Inflammatory macrophage treated with lipopolysaccharide for 1 hour (primary cell): ENCODE results near the gene AKIRIN2.
A peak's percentile ranks its signal among the peaks of the same experiment; 100 is the strongest.

Source experiments
- DNase-seq, 2 donors: peaks; one replicate each; pipeline ENCODE4 v3.0.0-alpha.2; 2020 to 2022

AKIRIN2 gene

DNA sequence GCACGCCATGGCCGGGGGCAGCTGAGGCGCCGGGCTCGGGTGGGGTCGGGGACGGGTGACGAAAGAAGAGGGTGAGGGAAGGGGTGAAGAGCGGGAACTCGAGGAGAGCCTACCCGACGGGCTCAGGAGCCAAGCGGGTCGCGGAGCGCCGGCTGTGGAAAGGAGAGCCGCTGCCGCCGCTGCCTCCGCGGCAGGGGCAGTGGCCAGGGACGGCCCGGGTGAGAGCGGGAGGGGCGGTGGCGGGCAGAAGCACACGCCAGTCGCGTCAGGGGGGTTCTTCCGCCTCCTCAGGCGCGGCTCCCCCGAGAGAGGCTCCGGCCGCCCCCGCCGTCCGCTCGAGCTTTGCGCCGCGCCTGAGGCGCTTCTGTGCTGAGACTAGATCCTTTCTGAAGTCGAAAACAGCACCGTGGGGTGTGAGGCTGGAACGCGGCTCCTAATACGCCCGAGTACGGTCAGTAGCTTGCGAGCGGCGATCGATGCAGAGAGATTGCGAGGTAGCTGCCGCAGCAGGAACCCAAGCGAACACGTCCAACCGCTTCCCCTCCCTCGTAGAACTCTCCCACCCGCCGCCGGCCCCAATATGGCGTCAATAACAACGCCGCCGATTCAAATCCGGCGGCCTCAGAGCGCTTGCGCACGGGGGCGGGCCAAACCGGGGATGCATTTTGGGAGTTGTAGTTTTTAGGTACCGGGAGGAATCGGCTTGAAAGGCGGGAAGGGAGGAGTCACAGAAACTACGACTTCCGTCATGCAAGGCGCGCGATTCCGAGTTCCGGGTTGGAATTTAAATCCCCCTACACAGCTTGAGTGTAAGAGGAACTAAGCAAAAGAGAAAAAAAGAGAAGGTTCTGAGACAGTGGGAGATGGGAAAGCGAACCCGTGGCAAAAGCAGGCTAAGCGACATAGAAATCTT lies at the start of gene AKIRIN2:
TSS of gene AKIRIN2 (minus strand) at position 558 of the 913 bp plus-strand sequence. CDS start at position 9, 549 bp downstream.
- peak; percentile 99 to 100 for DNase-seq

DNA sequence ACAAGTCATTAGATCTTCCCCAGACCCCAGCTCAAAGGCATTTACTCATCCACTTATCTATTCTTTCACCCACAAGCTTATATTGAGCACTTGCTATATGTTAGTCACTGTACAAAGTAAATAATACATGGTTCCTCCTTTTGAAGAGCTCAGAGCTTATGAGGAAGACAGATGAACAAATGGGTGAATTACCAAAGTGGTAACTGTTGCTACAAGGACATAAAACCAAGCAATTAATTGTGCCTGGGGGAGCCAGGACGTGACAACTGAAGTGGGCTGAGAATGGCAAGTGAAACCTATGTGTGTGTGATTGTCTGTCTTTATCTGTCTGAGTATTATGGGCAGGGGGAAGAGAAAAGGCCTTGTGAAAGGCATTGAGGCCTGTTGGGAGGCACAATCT lies 45.6 kb upstream of the AKIRIN2 start:
- DNase-seq, result peak; percentile 77 to 87

DNA sequence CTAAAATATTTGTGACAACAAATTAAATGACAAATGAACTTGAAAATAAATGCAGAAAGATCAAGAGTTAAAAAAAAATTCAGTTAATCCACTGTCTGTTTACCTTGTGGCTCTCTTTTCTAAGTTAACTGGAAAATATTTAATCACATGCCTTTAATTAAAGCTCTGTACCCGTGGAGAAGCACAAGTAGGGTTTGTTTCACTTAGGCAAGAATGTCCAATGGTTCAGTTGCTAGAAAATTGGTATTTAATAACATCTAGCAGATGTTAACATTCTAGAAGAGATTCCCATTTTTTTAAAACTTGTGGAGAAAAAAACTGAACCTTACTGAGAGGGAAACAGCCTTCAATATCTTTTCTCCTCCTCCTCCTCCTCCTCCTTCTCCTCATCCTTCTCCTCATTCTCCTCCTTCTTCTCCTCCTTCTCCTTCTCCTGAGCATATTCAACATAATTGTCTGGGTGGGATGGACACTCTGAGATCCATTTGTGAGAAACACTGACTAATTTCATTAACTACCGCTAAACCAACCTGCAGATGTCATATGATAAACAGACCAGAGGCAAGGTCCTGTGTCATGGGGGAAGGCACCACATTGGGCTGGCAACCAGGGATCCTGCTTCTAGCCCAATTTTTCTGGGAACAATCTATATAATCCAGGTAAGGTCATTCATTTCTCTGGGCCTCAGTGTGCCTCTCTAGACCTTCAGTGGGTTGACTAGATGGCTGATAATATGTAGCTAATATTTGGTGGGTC lies 44.1 kb upstream of the AKIRIN2 start:
- no peak for DNase-seq

DNA sequence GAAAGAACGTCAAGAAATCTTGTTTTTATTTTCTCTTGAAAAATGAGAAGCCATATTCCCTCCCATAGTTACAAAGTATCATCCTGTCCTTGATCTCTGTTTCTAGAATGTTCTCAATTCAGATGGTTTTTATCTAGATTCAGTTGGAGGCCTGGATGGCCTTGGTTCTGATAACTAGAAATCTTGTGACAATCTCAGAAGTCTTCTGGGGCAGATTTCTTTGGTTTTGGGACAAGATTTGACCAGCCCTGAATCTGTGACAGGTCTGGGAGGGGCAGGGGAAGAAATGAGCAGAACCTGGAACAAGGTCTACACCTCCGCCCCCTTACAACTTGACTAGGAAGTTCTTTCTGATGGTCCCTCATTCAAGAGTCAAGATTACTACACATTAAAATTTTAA lies 41.4 kb upstream of the AKIRIN2 start:
- no peak for DNase-seq

GRCh38 chr6:87742106-87742505 lies 40.1 kb upstream of the AKIRIN2 start:
- peak; percentile 59 to 94 for DNase-seq

DNA sequence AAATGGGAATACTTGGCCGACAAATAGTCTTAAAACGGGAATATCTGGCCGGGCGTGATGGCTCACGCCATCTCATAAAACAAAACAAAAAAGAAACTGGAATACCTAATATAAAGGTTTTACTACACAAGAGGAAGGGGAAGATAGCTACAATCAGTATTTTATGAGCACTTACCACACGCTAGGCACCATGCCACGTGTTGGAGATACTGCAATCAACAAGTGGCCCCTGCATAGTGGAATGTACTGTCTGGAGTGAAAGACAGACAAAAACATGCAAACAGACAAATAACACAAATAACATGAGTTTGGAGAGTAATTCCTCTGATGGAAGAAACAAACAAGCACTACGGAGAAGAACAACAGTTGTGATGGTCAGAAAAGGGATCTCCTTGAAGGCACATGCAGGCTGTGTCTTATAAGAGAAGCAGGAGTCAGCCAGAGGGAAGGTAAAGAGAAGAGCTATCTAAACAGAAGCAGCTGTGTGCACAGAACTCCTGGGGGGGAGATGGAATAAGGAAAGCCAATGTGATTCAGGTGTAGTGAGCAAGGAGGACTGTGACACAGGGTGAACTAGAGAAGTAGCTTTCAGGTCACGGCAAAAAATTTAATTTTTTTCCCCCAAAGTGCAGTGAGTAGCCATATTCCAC lies 39.1 kb upstream of the AKIRIN2 start:
- DNase-seq, result no peak

DNA sequence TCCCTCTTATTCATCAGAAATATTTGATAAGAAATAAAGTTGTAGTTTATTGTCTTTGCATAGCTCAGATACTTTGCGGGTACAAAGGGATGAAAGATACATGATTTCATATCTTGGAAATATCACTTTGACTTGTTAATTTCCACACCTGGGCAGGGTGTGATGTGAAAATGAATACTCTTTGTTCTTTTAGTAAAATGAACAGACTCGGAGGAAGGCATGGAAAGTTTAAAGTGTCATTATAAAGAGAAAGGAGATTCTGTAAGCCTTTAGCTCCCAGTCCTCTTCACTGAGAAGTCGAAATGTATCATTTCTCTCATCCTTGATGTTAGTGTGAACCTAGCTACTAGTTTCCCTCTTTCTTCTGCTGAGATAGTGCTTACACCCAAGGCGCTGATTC lies 36.7 kb upstream of the AKIRIN2 start:
- no peak for DNase-seq

DNA sequence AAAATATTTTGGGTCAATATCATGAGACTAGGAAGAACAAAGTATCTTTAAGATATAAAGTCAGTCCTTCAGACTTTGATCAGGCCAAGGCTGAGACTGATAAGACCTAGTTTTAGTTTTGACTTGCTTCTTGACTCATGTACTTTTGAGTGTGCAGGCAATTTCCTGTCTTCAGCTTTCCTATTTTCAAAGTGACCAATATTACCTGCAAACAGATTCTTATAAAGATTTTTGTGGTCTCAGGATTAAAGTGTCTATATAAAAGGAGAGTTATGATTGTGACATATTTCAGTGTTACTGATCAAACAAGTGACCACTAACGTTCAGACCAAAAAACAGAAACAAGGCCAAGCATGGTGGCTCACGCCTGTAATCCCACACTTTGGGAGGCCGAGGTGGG lies 36.0 kb upstream of the AKIRIN2 start:
- DNase-seq, result no peak

- no peak for DNase-seq
Observed at GRCh38 chr6:87736809-87737540, 34.9 kb upstream of the AKIRIN2 start.

DNA sequence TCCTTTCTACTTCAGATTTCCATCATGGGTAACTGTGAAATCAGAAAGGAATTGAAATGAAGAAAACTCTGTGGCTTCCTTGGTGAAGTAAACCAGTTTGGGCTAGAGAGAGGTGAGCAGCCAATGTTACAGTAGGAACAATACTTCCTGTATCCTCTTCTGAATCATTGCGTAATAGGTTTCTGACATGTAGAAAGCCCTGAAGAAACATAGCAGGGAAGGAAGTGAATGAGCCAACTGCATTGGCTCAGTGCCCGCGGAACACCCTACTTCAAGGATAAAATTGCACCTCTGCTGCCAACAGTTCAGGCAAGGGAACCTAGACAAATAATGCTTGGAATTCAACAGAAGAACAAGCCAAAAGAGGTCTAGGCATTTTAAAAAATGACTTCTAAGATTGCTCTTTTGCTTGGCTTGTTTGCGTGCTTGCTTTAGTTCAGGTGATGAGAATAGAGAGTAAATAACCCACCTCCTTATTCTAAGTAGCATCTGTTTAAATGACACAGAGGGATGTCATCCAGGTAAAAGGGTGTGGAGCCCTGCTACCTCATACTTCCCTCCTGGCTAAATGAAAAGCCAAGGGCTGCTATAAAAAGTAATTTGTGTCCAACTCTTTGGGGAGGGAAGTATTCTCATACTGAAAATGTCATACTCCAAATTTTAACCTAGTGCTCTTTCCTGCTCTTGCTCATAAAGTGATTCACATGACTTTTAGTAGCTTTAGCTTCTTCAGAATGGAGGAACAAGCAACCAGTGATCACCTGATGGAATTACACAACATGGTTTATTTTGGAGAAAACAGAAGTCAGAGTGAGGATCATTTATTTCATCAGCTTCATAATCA lies 30.0 kb upstream of the AKIRIN2 start:
- peak; percentile 93 to 98 for DNase-seq

GRCh38 chr6:87731080-87731479 lies 29.0 kb upstream of the AKIRIN2 start:
- no peak for DNase-seq

GRCh38 chr6:87729965-87730719 lies 28.1 kb upstream of the AKIRIN2 start:
- no peak for DNase-seq

DNA sequence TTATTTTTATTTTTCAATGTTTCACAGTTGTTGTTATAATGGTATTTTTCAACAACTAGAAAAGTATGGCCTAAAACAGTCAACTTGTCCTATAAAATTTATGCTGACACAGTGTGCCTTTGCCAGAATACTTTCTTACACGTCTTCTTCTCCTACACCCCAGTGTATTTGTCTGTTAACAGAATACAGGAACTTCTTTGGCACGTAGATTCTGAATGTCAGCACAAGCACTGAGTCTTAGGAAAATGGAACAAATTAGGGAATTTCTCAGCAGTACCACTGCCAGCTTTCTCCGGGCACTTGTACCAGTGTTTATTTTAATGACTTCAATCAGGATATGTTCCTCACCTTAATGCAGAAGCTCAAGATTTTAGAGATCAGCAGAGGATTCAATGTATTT lies 26.7 kb upstream of the AKIRIN2 start:
- DNase-seq, result peak; percentile 37 to 39

- peak; percentile 32 to 50 for DNase-seq
Observed at GRCh38 chr6:87724983-87725811, 23.2 kb upstream of the AKIRIN2 start.

GRCh38 chr6:87723170-87724078 lies 21.4 kb upstream of the AKIRIN2 start:
- peak; percentile 51 to 67 for DNase-seq

DNA sequence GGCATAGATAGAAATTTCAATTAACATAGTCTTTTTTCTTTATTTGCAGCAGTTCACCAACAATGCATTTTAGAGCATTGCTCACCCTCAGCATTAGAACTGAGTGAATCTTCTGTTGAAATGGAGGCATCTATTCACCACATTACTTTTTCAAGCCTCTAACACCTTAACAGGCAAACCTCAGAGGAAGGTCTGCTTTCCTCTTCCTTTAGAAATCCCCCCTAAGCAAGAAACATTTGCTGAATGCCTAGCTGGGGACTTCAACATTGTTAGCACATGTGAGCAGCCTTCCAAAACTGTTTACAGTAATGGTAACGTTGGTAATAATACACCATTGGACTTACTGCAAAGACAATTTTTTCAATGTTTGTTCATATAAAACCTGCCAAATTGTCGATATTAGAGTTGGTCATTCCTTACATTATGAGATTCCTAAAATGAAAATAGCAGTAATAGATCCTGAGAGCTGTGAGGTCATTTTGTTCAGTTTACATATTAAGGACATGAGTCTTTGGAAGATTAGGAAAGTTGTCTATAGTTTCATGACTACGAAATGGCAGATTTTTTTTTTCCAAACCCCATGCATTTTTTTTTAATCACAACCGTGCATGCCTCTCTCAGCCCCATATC lies 20.6 kb upstream of the AKIRIN2 start:
- no peak for DNase-seq

DNA sequence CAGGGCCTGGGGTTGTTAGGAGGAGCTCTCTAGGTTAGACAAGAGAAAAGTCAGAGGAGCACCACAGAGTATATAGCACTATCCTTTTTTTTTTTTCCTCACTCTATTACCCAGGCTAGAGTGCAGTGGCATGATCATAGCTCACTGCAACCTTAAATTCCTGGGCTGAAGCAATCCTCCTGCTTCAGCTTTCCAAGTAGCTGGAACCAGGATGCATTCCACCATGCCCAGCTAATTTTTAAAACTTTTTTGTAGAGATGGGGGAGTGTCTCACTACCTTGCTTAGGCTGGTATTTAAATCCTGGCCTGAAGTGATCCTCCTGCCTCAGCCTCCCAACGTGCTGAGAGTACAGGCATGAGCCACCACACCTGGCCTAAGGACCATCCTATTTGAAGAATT lies 19.3 kb upstream of the AKIRIN2 start:
- DNase-seq, result no peak

DNA sequence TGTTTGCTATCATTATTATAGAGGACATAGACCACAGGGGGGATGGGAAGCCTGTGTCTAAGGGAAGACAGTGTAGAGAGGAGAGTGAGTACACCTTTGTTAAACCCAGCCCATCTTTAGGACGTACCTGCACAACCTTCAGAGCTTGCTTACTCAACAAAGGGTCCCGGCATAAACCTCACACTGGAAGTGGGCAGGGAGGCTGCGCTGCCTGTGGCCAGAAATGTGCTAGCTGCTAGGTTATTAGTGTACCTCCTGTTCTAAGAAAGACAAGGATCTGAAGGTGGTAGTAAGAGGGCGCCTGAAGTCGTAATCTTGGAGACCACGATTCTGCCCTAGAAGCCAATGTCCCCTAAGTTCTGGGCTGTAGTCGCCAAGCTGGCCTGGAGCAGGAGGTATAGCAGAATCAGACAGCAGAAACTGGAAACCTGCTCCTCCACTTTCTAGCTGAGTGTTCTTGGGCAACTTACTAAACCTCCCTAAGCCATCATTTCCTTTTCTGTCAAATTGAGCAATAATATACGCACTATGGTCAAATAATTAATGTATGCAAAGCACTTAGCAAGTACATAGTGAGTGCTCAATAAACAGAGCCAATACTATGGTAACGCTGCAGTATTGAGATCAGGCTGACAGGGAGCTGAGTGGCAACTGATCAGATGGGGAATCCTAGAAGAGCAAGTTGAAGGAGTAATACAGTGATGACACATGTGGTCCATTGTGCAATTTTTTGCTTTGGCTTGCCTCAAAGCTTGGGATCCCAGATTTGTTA lies 16.8 kb upstream of the AKIRIN2 start:
- DNase-seq, result peak; percentile 79 to 83
